HG03025 (cell line): ENCODE results near the gene ATP8B1.
"Not testable (repeated sequence)": the region's sequence is repeated elsewhere in the genome, so short reads cannot be mapped to it uniquely, and the experiment has no call there.

Experiments used
- ATAC-seq: cut with Tn5 transposase; IDR thresholded peaks from one replicate; pipeline ENCODE4 v1.9.1; 2021; ENCODE audit warnings: mild to moderate bottlenecking, moderate library complexity; ENCODE audit not compliant: unreplicated experiment, low FRiP score

The ATP8B1 gene

GRCh38 chr18:57735042-57735441 lies 68.1 kb downstream of the ATP8B1 start:
- ATAC-seq = not testable (repeated sequence)

DNA sequence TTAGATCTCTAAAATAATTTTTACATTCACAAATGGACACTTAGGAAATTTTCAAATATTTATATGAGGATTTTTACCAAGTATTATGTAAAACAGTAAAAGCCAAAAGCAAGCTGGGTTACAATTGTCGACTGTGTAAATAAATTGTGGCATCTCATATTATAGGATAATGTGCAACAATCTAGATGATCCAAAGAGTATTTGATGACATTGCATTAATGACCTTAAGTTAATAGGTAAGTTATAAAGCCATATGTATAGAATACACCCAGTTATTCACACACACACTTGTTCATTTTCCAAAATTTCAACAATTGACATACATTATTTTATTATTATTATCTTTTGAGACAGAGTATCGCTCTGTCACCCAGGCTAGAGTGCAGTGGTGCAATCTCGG lies 69.3 kb downstream of the ATP8B1 start:
- no peak for ATAC-seq

DNA sequence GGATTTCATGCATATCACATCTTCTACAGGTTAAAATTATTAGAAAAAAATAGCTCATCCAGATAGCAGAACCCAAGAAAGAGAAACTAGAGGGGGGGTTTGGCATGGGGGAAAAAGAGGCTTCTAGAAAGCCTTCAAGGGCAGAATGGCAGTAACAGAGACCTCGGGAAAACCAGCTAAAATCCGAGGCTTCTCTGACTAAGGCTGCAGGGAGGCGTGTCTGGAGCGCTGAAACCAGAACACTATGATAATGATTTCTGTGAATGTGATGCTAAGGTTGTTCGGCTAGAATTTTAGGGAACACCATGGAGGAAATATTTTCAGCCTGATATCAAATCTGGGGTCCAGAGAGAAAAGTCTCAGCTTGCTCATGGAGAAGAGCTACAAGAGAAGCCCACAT lies 73.0 kb downstream of the ATP8B1 start:
- no peak for ATAC-seq

DNA sequence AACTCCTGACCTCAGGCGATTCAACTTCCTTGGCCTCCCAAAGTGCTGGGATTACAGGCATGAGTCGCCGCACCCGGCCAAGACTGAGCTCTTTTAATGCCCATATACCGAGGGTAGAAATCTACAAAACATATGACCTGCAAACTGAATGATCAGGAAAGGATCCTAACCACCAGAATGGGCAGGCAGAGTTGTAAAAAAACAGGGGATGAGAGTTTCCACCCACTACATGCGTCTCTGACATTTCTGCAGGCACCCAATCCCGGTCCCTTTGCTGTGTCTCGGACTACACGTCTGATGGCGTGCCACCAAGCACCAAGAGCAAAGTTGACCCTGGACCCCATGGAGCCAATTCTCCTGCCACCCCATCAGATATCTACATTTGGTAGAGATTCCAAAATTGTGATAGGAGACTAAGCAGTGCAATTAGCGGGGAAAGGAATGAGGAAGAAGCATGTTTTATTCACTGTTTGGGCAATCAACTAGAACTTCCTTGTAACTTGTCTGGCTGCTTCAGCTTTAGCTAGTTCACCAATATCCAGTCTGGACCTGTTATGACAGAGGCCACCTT lies 74.1 kb downstream of the ATP8B1 start:
- no peak for ATAC-seq

- no peak for ATAC-seq
These were observed 74.9 kb downstream of the ATP8B1 start for GRCh38 chr18:57727952-57728807.

- not testable (repeated sequence) for ATAC-seq
These were observed 83.7 kb downstream of the ATP8B1 start for GRCh38 chr18:57719211-57719935.

DNA sequence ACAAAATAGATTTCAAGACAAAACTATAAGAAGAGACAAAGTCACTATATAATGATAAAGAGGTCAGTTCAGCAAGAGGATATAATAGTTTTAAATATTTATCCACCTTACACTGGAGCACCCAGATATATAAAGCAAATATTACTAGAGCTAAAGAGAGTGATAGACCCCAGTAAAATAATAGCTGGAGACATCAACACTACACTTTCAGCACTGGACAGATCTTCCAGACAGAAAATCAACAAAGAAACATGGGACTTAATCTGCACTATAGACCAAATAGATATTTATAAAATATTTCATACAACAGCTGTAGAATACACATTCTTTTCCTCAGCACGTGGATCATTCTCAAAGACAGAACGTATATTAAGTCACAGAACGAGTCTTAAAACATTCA lies 86.6 kb downstream of the ATP8B1 start:
- no peak for ATAC-seq

DNA sequence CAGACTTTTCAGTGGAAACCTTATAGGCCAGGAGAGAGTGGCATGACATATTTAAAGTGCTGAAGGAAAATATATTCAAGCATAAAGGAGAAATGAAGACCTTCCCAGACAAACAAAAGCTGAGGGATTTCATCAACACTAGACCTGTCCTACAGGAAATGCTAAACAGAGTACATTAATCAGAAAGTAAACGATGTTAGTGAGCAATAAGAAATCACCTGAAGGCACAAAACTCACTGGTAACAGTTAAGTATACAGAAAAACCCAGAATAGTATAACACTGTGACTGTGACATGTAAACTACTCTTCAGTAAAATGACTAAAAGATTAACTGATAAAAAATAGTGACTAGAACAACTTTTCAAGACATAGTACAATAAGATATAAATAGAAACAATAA lies 87.4 kb downstream of the ATP8B1 start:
- no peak for ATAC-seq

DNA sequence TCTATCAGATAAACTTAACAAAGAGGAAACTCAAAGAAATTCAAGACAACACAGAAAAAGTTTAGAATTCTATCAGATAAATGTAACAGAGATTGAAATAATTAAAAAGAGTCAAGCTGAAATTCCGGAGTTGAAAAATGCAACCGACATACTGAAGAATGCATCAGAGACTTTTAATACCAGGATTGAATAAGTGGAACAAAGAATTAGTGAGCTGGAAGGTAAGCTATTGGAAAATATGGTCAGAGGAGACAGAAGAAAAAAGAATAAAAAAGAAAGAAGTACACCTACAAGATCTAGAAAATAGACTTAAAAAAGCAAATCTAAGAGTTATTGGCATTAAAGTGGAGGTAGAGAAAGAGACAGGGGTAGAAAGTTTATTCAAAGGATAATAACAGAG lies 88.0 kb downstream of the ATP8B1 start:
- no peak for ATAC-seq

GRCh38 chr18:57710226-57710625 lies 92.9 kb downstream of the ATP8B1 start:
- no peak for ATAC-seq

- no peak for ATAC-seq
These were observed 93.8 kb downstream of the ATP8B1 start for GRCh38 chr18:57709335-57709734.

DNA sequence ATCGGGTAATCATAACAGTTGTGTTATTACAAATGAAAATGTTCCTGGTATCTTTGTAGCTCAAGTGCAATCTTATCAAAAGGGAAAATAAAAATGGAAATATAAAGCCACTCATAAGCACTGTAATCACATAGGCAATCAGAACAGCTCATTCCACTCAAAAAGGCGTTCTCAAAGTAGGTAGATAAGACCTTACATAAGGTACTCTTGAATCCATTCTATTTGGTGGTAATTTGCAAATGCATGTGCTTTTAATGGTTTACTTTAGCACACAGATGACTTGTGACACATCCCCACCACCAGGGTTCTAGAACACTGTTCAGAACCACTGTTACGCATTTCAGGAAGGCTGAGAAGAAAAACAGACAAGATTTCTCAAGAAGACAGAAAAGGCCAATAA lies 94.8 kb downstream of the ATP8B1 start:
- no peak for ATAC-seq

DNA sequence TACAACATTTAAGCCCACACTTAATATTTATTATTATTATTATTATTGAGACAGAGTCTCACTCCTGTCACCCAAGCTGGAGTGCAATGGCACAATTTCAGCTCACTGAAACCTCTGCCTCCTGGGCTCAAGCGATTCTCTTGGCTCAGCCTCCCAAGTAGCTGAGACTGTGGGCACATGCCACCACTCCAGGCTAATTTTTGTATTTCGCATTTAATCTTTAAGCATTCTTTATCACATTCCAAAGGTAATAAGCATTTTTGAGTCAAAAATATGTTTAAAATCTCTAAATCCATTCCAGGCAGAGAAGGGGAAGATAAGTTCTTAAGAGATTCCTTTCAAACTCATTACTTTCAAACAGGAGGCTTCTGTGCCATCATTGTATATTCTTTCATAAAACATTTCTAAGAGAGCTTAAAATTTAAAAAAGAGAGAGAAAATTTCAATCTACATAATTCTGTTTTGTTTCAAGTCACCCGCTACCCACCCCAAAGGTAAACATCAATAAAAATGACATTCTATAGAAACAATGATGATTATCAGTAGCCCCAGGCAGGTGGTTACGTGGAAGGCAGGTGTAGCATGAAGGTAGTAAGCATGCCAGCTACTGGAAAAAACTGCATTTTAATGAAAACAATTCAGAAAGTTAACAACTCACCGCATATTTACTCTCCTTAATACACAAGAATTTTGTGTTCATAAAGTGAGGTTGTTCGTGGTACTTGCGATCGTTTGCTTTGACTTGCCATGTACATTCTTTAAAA lies 97.1 kb downstream of the ATP8B1 start:
- ATAC-seq = no peak

- ATAC-seq = no peak
These were observed 98.1 kb downstream of the ATP8B1 start for GRCh38 chr18:57705011-57705410.

DNA sequence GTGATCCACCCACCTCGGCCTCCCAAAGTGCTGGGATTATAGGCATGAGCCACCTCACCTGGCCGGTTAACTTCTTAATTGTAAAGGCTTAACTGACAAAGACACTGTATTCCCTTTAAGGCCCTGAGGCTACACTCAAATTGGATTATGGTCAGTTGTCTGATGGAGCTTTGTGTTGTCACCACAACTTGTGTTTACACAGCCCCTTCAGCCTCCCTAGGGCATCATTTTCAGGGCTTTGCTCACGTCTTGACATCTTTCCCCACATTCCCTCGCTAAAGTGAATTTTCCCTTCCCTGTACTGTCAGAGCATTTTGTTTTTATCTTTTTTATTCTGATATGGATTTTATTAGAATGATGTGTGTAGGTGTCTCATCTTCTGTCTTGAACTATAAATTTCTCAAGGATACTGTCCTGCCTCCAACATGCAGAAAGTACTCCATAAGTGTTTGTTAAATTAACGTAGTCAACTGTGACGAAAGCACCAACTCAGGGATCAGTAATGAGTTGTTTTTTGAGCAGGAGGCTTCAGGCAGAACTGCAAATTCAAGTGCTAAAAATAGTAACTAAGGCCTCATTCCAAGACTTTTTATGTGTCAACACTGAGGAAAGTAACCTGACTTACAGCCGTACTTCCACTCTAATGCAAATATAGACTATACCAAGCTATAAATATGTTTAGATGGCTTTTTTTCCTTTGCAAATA lies 104.4 kb downstream of the ATP8B1 start:
- ATAC-seq = no peak

- no peak for ATAC-seq
These were observed 105.7 kb downstream of the ATP8B1 start for GRCh38 chr18:57697426-57697825.

DNA sequence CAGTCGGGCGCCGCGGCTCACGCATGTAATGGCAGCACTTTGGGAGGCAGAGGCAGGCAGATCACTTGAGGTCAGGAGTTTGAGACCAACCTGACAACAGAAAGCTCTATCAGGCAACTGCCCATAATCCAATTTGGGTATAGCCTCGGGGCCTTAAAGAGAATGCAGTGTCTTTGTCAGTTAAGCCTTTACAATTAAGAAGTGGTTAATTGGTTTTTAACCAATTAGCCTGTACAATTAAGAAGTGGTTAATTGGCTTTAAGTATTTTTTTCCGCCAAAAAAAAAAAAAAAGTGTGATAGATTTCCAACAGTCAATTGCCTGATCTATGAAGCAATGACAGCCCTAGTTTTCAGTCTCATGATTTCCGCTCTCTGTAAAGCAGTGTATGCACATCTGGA lies 106.8 kb downstream of the ATP8B1 start:
- no peak for ATAC-seq

GRCh38 chr18:57691363-57691762 lies 111.8 kb downstream of the ATP8B1 start:
- no peak for ATAC-seq

- ATAC-seq = no peak
These were observed 115.1 kb downstream of the ATP8B1 start for GRCh38 chr18:57687970-57688369.

GRCh38 chr18:57683470-57683869 lies 119.6 kb downstream of the ATP8B1 start:
- ATAC-seq = no peak
